PC-3 (cell line): ENCODE measurements around the gene INO80E. TPM values are rescaled to one million over a fixed set of nuclear protein-coding genes. Genes with fewer than 3 reads are reported as not detected.

Experiments
- ATAC-seq: fragments of 200-7000 bp; cut with Tn5 transposase; 2 replicates; pipeline ENCODE4 v1.9.1; 2020; ENCODE audit warnings: mild to moderate bottlenecking, moderate library complexity
- Bru-seq: library from RNA; stranded (reverse); fragments of 400-500 nt; gene quantifications from one replicate; lab custom pipeline; 2021; lab: Mats Ljungman, UMichigan
- BruChase-seq, 2 experiments: library from RNA; stranded (reverse); fragments of 400-500 nt; gene quantifications; one replicate each; lab custom pipeline; 2021; lab: Mats Ljungman, UMichigan
- BruUV-seq: library from RNA; stranded (reverse); fragments of 400-500 nt; replicated peaks from 2 replicates; lab custom pipeline; 2021; lab: Mats Ljungman, UMichigan
- CTCF ChIA-PET: fragments of 300-600 bp; sonication (Branson Sonifier 250); formaldehyde crosslinking; loops from one replicate; lab custom pipeline; 2022; ENCODE audit warnings: antibody characterized with exemption; lab: Charles Lee
- POLR2A ChIA-PET: fragments of 300-600 bp; sonication (Branson Sonifier 250); formaldehyde crosslinking; loops from one replicate; lab custom pipeline; 2022; ENCODE audit warnings: antibody characterized with exemption; ENCODE audit not compliant: unreplicated experiment; lab: Charles Lee
- DNase-seq: peaks from one replicate; pipeline ENCODE4 v3.0.0-alpha.2; 2015
- H2AFZ ChIP-seq: fragments of 300-600 bp; sonication (generic); 2 replicates; pipeline ENCODE4 v1.6.0; 2016; ENCODE audit warnings: antibody characterized with exemption, low read length
- H3F3A ChIP-seq: fragments of 300-600 bp; sonication (generic); one replicate; pipeline ENCODE4 v1.6.0; 2017; ENCODE audit warnings: antibody characterized with exemption, low read length, control low read depth, mild to moderate bottlenecking; ENCODE audit not compliant: unreplicated experiment
- H3K27ac ChIP-seq: fragments of 300-600 bp; sonication (generic); 2 replicates; pipeline ENCODE4 v1.5.1; 2016; ENCODE audit warnings: mild to moderate bottlenecking, low read length
- H3K27me3 ChIP-seq: fragments of 300-600 bp; sonication (generic); 2 replicates; pipeline ENCODE4 v1.6.1; 2016; ENCODE audit warnings: low read length, mixed read lengths
- H3K36me3 ChIP-seq: fragments of 300-600 bp; sonication (generic); 2 replicates; pipeline ENCODE4 v1.6.1; 2016; ENCODE audit warnings: low read depth, mixed run types, low read length, mixed read lengths
- H3K4me1 ChIP-seq: fragments of 300-600 bp; sonication (generic); 2 replicates; pipeline ENCODE4 v1.5.1; 2016; ENCODE audit warnings: low read length; ENCODE audit not compliant: insufficient read depth
- H3K4me2 ChIP-seq: fragments of 300-600 bp; sonication (generic); 2 replicates; pipeline ENCODE4 v1.6.0; 2016; ENCODE audit warnings: low read length
- H3K4me3 ChIP-seq: fragments of 300-600 bp; sonication (generic); 2 replicates; pipeline ENCODE4 v1.5.1; 2016; ENCODE audit warnings: mild to moderate bottlenecking, low read length, mixed read lengths
- H3K79me2 ChIP-seq: fragments of 300-600 bp; sonication (generic); 2 replicates; pipeline ENCODE4 v1.6.1; 2017; ENCODE audit warnings: low read length, mixed read lengths
- H3K9ac ChIP-seq: fragments of 300-600 bp; sonication (generic); 2 replicates; pipeline ENCODE4 v1.6.0; 2016; ENCODE audit warnings: mild to moderate bottlenecking, low read length
- H3K9me2 ChIP-seq: fragments of 300-600 bp; sonication (generic); replicated peaks from 2 replicates; pipeline ENCODE4 v1.6.1; 2016; ENCODE audit warnings: mixed run types, low read length, mixed read lengths
- H3K9me3 ChIP-seq: fragments of 300-600 bp; sonication (generic); 2 replicates; pipeline ENCODE4 v1.6.1; 2016; ENCODE audit warnings: low read length, mixed read lengths
- H4K20me1 ChIP-seq: fragments of 300-600 bp; sonication (generic); 2 replicates; pipeline ENCODE4 v1.6.1; 2016; ENCODE audit warnings: low read length, mixed read lengths
- EZH2 ChIP-seq: fragments of 300-600 bp; sonication (generic); IDR thresholded peaks from one replicate; pipeline ENCODE4 v1.6.1; 2017; ENCODE audit warnings: antibody characterized with exemption, mild to moderate bottlenecking, low read length; ENCODE audit not compliant: unreplicated experiment
- EZH2phosphoT487 ChIP-seq: fragments of 300-600 bp; sonication (generic); IDR thresholded peaks from 2 replicates; pipeline ENCODE4 v1.6.1; 2018; ENCODE audit warnings: mild to moderate bottlenecking, antibody characterized with exemption, low read length, borderline replicate concordance
- intact Hi-C: fragments of 100-400 bp; cut with micrococcal nuclease; formaldehyde crosslinking; loops from 2 replicates; pipeline ENCODE4 v1.9.0; 2023
- long read RNA-seq: library from polyadenylated mRNA; unstranded; transcript quantifications from one replicate; pipeline ENCODE4 v2.0.0, GENCODE V29; 2021; ENCODE audit not compliant: unreplicated experiment
- total RNA-seq: library from RNA; depleted of rRNA; stranded (reverse); fragments of >200 nt; gene quantifications from 2 replicates; pipeline ENCODE4 v1.2.3, GENCODE V29; 2014; rRNA removed
- TF ChIP-seq, protein P1 (sequence below): fragments of 300-600 bp; sonication (generic); conservative IDR thresholded peaks from 2 replicates; pipeline ENCODE4 v1.5.1; 2017; ENCODE audit warnings: antibody characterized with exemption, low read depth, mild to moderate bottlenecking, low read length

Gene INO80E, protein sequence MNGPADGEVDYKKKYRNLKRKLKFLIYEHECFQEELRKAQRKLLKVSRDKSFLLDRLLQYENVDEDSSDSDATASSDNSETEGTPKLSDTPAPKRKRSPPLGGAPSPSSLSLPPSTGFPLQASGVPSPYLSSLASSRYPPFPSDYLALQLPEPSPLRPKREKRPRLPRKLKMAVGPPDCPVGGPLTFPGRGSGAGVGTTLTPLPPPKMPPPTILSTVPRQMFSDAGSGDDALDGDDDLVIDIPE
- total RNA-seq, result 60.6 and 70.3 TPM in 2 replicates
- percentile 64 among the genes with signal in this experiment for Bru-seq, nascent RNA
- BruChase-seq, experiment 1, labeled RNA remaining after a 6-hour chase, result percentile 73 among the genes with signal in this experiment
- percentile 68 among the genes with signal in this experiment for BruChase-seq, experiment 2, labeled RNA remaining after a 2-hour chase
- long read RNA-seq, transcript INO80E-207 (7 exons, 2,103 nt), result major isoform, 6 of 26 reads
- long read RNA-seq, partial matches to known transcripts, result 15 of 26 reads
- long read RNA-seq, other reads (novel, unspliced or antisense), result 1 of 26 reads

DNA sequence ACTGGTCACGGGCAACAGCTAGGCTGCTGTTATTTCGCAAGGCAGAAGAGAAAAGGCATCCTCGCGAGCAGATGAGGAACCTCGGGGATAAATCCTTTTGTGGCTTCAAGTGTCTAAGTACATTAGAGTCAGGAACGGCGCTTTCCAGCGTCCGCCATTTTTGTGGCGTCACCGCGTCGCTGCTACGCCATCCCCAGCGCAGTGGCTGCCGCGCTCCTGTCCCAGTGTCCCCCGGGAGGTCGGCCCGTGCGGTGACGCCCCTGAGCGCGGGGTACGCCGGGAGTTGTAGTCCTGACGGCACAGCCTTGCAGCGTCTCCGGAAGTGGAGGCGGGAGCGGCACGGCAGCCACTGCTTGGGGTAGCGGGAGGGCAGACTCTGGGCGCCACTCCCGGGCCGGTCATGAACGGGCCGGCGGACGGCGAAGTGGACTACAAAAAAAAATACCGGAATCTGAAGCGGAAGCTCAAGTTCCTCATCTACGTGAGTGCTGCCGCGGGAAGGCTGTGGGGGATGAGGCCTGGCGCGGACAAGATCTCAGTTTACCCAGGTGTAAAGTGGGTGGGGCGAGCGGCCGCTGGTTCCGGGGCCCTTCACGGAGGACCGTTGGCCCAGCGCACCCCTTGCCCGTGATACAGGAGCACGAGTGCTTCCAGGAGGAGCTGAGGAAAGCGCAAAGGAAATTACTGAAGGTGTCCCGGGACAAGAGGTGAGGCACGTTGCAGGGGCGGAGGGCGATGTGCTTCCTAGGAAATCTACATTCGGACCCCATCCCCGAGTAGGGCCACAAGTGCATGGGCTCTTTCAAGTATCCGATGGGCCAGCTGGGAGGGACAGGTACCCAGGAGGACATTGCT is at the start of gene INO80E:
Gene INO80E (plus strand): TSS at position 331 of the 855 bp plus-strand sequence. CDS start 70 bp downstream, at position 401.
- Histone ChIP-seq H3K9me3 (no peaks in the 10 kb centered on the region), H3F3A (no peaks in the 10 kb centered on the region), H4K20me1 (no peaks in the 10 kb centered on the region), H3K9ac (peak within 1 kb of the TSS; percentile 100), H3K27me3 (no peaks in the 10 kb centered on the region), H3K4me2 (peak within 1 kb of the TSS; percentile 100), H3K79me2 (peaks cover 12% of the 10 kb centered on the region), H3K4me3 (peak within 1 kb of the TSS; percentile 91), H3K9me2 (no peaks in the 10 kb centered on the region), H3K36me3 (peaks cover 8% of the 10 kb centered on the region; the same call in 1 of the 2 replicates), H3K27ac (peak within 1 kb of the TSS; percentile 92), H2AFZ (peak within 1 kb of the TSS; percentile 100), H3K4me1 (peaks cover 24% of the 10 kb centered on the region)
- POLR2A ChIA-PET, result no interaction called here
- intact Hi-C loops, result loop anchor here (2.0 kb wide), 1 partner anchor 133 kb away; the partner anchor contains the start of gene CDIPT
- CTCF ChIA-PET, result interaction anchor here (0.5 kb wide), 1 partner anchor 9 kb away, joined by 4 read pairs; no protein-coding TSS in a partner anchor
- ATAC-seq (peak; percentile 94), DNase-seq (peak; percentile 94)
- TF ChIP-seq, protein P1, sequence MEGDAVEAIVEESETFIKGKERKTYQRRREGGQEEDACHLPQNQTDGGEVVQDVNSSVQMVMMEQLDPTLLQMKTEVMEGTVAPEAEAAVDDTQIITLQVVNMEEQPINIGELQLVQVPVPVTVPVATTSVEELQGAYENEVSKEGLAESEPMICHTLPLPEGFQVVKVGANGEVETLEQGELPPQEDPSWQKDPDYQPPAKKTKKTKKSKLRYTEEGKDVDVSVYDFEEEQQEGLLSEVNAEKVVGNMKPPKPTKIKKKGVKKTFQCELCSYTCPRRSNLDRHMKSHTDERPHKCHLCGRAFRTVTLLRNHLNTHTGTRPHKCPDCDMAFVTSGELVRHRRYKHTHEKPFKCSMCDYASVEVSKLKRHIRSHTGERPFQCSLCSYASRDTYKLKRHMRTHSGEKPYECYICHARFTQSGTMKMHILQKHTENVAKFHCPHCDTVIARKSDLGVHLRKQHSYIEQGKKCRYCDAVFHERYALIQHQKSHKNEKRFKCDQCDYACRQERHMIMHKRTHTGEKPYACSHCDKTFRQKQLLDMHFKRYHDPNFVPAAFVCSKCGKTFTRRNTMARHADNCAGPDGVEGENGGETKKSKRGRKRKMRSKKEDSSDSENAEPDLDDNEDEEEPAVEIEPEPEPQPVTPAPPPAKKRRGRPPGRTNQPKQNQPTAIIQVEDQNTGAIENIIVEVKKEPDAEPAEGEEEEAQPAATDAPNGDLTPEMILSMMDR, result no peak
- no peak for TF ChIP-seq EZH2
- no peak for TF ChIP-seq EZH2phosphoT487
- TSS peak; percentile 34 for BruUV-seq

DNA sequence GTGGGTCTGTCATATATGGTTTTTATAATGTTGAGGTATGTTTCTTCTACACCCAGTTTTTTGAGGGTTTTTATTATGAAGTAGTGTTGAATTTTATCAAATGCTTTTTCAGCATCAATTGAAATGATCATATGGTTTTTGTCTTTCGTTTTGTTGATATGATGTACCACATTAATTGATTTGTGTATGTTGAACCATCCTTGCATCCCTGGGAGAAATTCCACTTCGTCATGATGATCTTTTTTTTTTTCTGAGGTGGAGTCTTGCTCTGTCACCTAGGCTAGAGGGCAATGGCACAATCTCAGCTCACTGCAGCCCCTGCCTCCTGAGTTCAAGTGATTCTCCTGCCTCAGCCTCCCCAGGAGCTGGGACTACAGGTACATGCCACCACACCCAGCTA is 48.1 kb upstream of the INO80E start:
- no TSS peak for BruUV-seq
- intact Hi-C loops, result no loop called here
- H3K36me3 ChIP-seq, result no peaks in the 10 kb centered on the region
- no peaks in the 10 kb centered on the region for H3K79me2 ChIP-seq
- H3K9ac ChIP-seq, result no peak overlapping the region
- no peak for TF ChIP-seq EZH2
- TF ChIP-seq, protein P1, result no peak
- no peak for TF ChIP-seq EZH2phosphoT487
- ChIA-PET POLR2A (no interaction called here), CTCF (no interaction called here)
- no peak overlapping the region for H2AFZ ChIP-seq
- H3K4me3 ChIP-seq, result no peak overlapping the region
- H4K20me1 ChIP-seq, result no peaks in the 10 kb centered on the region
- no peak for DNase-seq
- peaks cover 9% of the 10 kb centered on the region for H3F3A ChIP-seq
- no peaks in the 10 kb centered on the region for H3K9me3 ChIP-seq
- no peaks in the 10 kb centered on the region for H3K9me2 ChIP-seq
- H3K4me2 ChIP-seq, result no peak overlapping the region
- no peaks in the 10 kb centered on the region for H3K27me3 ChIP-seq
- ATAC-seq, result no peak
- peaks cover 19% of the 10 kb centered on the region for H3K4me1 ChIP-seq
- H3K27ac ChIP-seq, result no peak overlapping the region
